Suprapubic skin (tissue), 3 donors: ENCODE data around the gene NR2F1-AS1.

Experiments used
- POLR2A ChIP-seq, 2 donors: fragments of 450-650 bp; IDR thresholded peaks; one replicate each; pipeline ENCODE4 v1.6.1; 2017; ENCODE audit warnings: antibody characterized with exemption in 2 of 2, mild to moderate bottlenecking in 2 of 2, moderate library complexity in 2 of 2
- TF ChIP-seq, protein P1 (sequence below), 2 donors: fragments of 200-600 bp in 1 of 2; fragments of 450-650 bp in 1 of 2; sonication (generic) in 1 of 2; IDR thresholded peaks; one replicate each; pipeline ENCODE4 v1.5.1; 2016 to 2019; ENCODE audit warnings: antibody characterized with exemption in 2 of 2, mild to moderate bottlenecking in 1 of 2, moderate library complexity in 1 of 2

DNA sequence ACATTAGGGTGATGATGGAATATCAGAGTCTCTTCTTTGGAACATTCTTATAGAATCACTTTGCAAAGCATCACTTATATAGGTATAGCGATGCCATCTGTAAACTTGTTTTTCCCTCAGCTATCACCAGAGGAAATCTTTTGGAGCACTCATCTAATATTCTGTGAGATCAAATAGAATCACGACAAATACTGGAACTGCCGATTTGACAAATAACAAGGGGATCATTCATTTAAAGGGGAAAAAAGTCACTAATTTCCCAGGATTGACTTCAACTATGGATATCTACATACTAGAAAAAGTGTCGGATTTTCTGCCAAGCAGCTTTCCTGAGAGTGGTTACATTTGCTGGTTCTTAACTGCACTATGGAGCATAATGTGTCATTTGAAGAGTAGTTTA, 178.6 kb downstream of the NR2F1-AS1 start:
- TF ChIP-seq, protein P1, sequence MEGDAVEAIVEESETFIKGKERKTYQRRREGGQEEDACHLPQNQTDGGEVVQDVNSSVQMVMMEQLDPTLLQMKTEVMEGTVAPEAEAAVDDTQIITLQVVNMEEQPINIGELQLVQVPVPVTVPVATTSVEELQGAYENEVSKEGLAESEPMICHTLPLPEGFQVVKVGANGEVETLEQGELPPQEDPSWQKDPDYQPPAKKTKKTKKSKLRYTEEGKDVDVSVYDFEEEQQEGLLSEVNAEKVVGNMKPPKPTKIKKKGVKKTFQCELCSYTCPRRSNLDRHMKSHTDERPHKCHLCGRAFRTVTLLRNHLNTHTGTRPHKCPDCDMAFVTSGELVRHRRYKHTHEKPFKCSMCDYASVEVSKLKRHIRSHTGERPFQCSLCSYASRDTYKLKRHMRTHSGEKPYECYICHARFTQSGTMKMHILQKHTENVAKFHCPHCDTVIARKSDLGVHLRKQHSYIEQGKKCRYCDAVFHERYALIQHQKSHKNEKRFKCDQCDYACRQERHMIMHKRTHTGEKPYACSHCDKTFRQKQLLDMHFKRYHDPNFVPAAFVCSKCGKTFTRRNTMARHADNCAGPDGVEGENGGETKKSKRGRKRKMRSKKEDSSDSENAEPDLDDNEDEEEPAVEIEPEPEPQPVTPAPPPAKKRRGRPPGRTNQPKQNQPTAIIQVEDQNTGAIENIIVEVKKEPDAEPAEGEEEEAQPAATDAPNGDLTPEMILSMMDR (IDR thresholded peaks at IDR 0.05) = no peak
- no peak for TF ChIP-seq POLR2A (IDR thresholded peaks at IDR 0.05)
